Heart left ventricle (tissue), 13 donors: ENCODE results near the gene EARS2.

Experiments
- CTCF ChIP-seq, 12 donors: fragments of 200-600 bp; sonication (generic) in 4 of 12; IDR thresholded peaks; one replicate each; pipeline versions ENCODE4 v1.5.0 to v1.8.0; 2018 to 2022; ENCODE audit warnings: antibody characterized with exemption in 12 of 12, mild to moderate bottlenecking in 5 of 12
- POLR2A ChIP-seq, 2 donors: fragments of 450-650 bp; IDR thresholded peaks; one replicate each; pipeline ENCODE4 v1.6.1; 2017; ENCODE audit warnings: antibody characterized with exemption in 2 of 2, mild to moderate bottlenecking in 2 of 2, moderate library complexity in 2 of 2
- donor health status: ischemic (EF 13 %, LVEDD 7.1; RV severe dilation, severe dysfunction).
- donor health status: DM: no; HTN: yes; CAD: no.
- donor health status: DM: no; HTN: no; CAD: no.
- donor health status: ischemic (EF 25% LVEDD 6.9; RV normal size, moderate dysfunction).
- donor health status: ischemic (EF 25% LVEDD 5.7; RV mildly dilated, moderate dysfunction).
- donor health status: ischemic (EF 35%, LVEDD 5.7; RV mildly dilated, moderate dysfunction).
- donor health status: nonischemic (EF 11% LVEDD 7.7; RV severe dilation, severe dysfunction).
- donor health status: DM: yes; HTN: yes; CAD: no.
- donor health status: PGD.
- donor health status: ischemic (EF 29% LVEDD 5.4; RV normal size, mild dysfunction).
- donor health status: nonischemic (EF 23%, LVEDD 6.1; RV moderate dilation, normal function).

GRCh38 chr16:23478566-23478965 is 78.6 kb downstream of the EARS2 start:
- TF ChIP-seq CTCF (IDR thresholded peaks at IDR 0.05) (no peak), POLR2A (IDR thresholded peaks at IDR 0.05) (no peak)
